Fibroblast of villous mesenchyme (primary cell): ENCODE data around the gene WDR48. TPM values are rescaled to one million over a fixed set of nuclear protein-coding genes. Genes with fewer than 3 reads are reported as not detected.

ENCODE experiments used
- DNase-seq: peaks from one replicate; pipeline ENCODE4 v3.0.0-alpha.2; 2010; ENCODE audit warnings: low read depth
- H3K4me3 ChIP-seq: 2 replicates; pipeline ENCODE4 v1.5.1; 2011; ENCODE audit warnings: low read depth, mild to moderate bottlenecking, low read length
- CTCF ChIP-seq: IDR thresholded peaks from 2 replicates; pipeline ENCODE4 v1.5.1; 2012; ENCODE audit warnings: low read depth, mild to moderate bottlenecking, low read length; ENCODE audit not compliant: insufficient read depth
- total RNA-seq: library from RNA; depleted of rRNA; stranded (reverse); fragments of >200 nt; gene quantifications from 2 replicates; pipeline ENCODE4 v1.2.3, GENCODE V29; 2012

WDR48 gene
- total RNA-seq, 1 donor, result 30.2 TPM

- DNase-seq, result no peak
- no peak for TF ChIP-seq CTCF
- no peak overlapping the region for H3K4me3 ChIP-seq
Observed at GRCh38 chr3:39130693-39131265, 79.0 kb downstream of the WDR48 start.

- no peak for TF ChIP-seq CTCF
- DNase-seq, result no peak
- H3K4me3 ChIP-seq, result no peak overlapping the region
Observed at GRCh38 chr3:39132096-39133092, 80.6 kb downstream of the WDR48 start.

- TF ChIP-seq CTCF, result no peak
- DNase-seq, result no peak
- H3K4me3 ChIP-seq, result no peak overlapping the region
Observed at GRCh38 chr3:39133093-39133490, 81.3 kb downstream of the WDR48 start.

GRCh38 chr3:39133822-39134221, 82.0 kb downstream of the WDR48 start:
- TF ChIP-seq CTCF, result no peak
- no peak for DNase-seq
- H3K4me3 ChIP-seq, result no peak overlapping the region

GRCh38 chr3:39134305-39134704, 82.5 kb downstream of the WDR48 start:
- no peak for TF ChIP-seq CTCF
- DNase-seq, result no peak
- H3K4me3 ChIP-seq, result no peak overlapping the region

- no peak overlapping the region for H3K4me3 ChIP-seq
- no peak for TF ChIP-seq CTCF
- DNase-seq, result no peak
Observed at GRCh38 chr3:39135170-39135805, 83.5 kb downstream of the WDR48 start.
